Activated T-helper 9 cell treated with anti-CD3 and anti-CD28 coated beads, Interleukin-2, amount 50 U/mL, for 16 hours (primary cell): Measurements from ENCODE around the gene OR10A3.

Source experiments
- DNase-seq: peaks from one replicate; pipeline ENCODE4 v3.0.0-alpha.2; 2020; ENCODE audit warnings: low read depth

Gene OR10A3

GRCh38 chr11:7892059-7892699 is 49.3 kb downstream of the OR10A3 start:
- no peak for DNase-seq

GRCh38 chr11:7890417-7891172 is 50.9 kb downstream of the OR10A3 start:
- DNase-seq = no peak

- no peak for DNase-seq
Observed at GRCh38 chr11:7889985-7890384, 51.5 kb downstream of the OR10A3 start.
